Measurements from ENCODE around the gene ADAMTS20.

The ADAMTS20 gene

GRCh38 chr12:43586646-43587245, 34.7 kb upstream of the ADAMTS20 start:
- no peak overlapping the region for H3K18ac ChIP-seq (ENCODE audit: low read length)
- H3K36me3 ChIP-seq (ENCODE audit: control insufficient read depth in 1 of 2, insufficient read depth in 2 of 2, low read length in 2 of 2) = no peaks in the 10 kb centered on the region
- peaks cover 0 to 4% of the 10 kb centered on the region in 2 experiments for H3K4me1 ChIP-seq (ENCODE audit: control insufficient read depth in 1 of 2, insufficient read depth in 2 of 2, low read length in 2 of 2)
- peak; percentile 95 to 99 for DNase-seq
- H3K9me3 ChIP-seq (ENCODE audit: insufficient read depth, low read depth, low read length) = no peaks in the 10 kb centered on the region
- H2AFZ ChIP-seq (ENCODE audit: insufficient read depth, low read length, poor library complexity) = no peak overlapping the region
- peak overlapping the region; percentile 56 for H3K27ac ChIP-seq (ENCODE audit: low read depth, low read length)
- no peak overlapping the region for H4K8ac ChIP-seq (ENCODE audit: low read depth, low read length)
- no peaks in the 10 kb centered on the region for H3K79me2 ChIP-seq (ENCODE audit: control insufficient read depth, insufficient read depth, low read length, poor library complexity)
- H2BK5ac ChIP-seq (ENCODE audit: low read depth, low read length, poor library complexity) = no peak overlapping the region
- H2BK120ac ChIP-seq (ENCODE audit: insufficient read depth, low read length, poor library complexity) = no peak overlapping the region
- H4K12ac ChIP-seq (ENCODE audit: low read depth, low read length) = no peak overlapping the region
- no peak overlapping the region for H3K14ac ChIP-seq (ENCODE audit: low read length)
- H2AK5ac ChIP-seq (ENCODE audit: low read length) = no peak overlapping the region
- H3K27me3 ChIP-seq (ENCODE audit: insufficient read depth, low read length) = no peaks in the 10 kb centered on the region
- H3K79me1 ChIP-seq (ENCODE audit: low read length) = no peaks in the 10 kb centered on the region
- H3K23ac ChIP-seq (ENCODE audit: low read length) = no peak overlapping the region
- no CpG with 5 or more reads among the region's 7 CpGs for WGBS (ENCODE audit: extremely low coverage, insufficient coverage, insufficient read length)
- H4K91ac ChIP-seq (ENCODE audit: low read depth, low read length) = no peak overlapping the region
- H3K4ac ChIP-seq (ENCODE audit: low read depth, low read length) = no peak overlapping the region
- H3K4me2 ChIP-seq (ENCODE audit: low read length) = no peak overlapping the region
- H3K9ac ChIP-seq (ENCODE audit: low read length) = no peak overlapping the region
- H3K4me3 ChIP-seq (ENCODE audit: low read depth, low read length) = no peak overlapping the region
- H2BK12ac ChIP-seq (ENCODE audit: low read length) = no peak overlapping the region

- Histone ChIP-seq H3K27ac (ENCODE audit: low read depth, low read length) (peak overlapping the region; percentile 33), H3K79me2 (ENCODE audit: control insufficient read depth, insufficient read depth, low read length, poor library complexity) (no peaks in the 10 kb centered on the region), H2AFZ (ENCODE audit: insufficient read depth, low read length, poor library complexity) (no peak overlapping the region), H3K4me2 (ENCODE audit: low read length) (no peak overlapping the region), H3K18ac (ENCODE audit: low read length) (no peak overlapping the region), H2BK12ac (ENCODE audit: low read length) (no peak overlapping the region), H3K4me3 (ENCODE audit: low read depth, low read length) (no peak overlapping the region), H4K91ac (ENCODE audit: low read depth, low read length) (no peak overlapping the region), H2BK5ac (ENCODE audit: low read depth, low read length, poor library complexity) (no peak overlapping the region), H4K12ac (ENCODE audit: low read depth, low read length) (no peak overlapping the region), H3K23ac (ENCODE audit: low read length) (no peak overlapping the region), H3K36me3 (ENCODE audit: control insufficient read depth in 1 of 2, insufficient read depth in 2 of 2, low read length in 2 of 2) (no peaks in the 10 kb centered on the region), H2AK5ac (ENCODE audit: low read length) (no peak overlapping the region), H3K79me1 (ENCODE audit: low read length) (no peaks in the 10 kb centered on the region), H3K27me3 (ENCODE audit: insufficient read depth, low read length) (no peaks in the 10 kb centered on the region), H3K4ac (ENCODE audit: low read depth, low read length) (no peak overlapping the region), H4K8ac (ENCODE audit: low read depth, low read length) (no peak overlapping the region), H3K14ac (ENCODE audit: low read length) (no peak overlapping the region), H3K9ac (ENCODE audit: low read length) (no peak overlapping the region), H3K9me3 (ENCODE audit: insufficient read depth, low read depth, low read length) (no peaks in the 10 kb centered on the region), H2BK120ac (ENCODE audit: insufficient read depth, low read length, poor library complexity) (no peak overlapping the region), H3K4me1 (ENCODE audit: control insufficient read depth in 1 of 2, insufficient read depth in 2 of 2, low read length in 2 of 2) (peaks cover 0 to 4% of the 10 kb centered on the region in 2 experiments)
- no peak for DNase-seq
- no CpG with 5 or more reads among the region's 2 CpGs for WGBS (ENCODE audit: extremely low coverage, insufficient coverage, insufficient read length)
Observed at GRCh38 chr12:43585676-43586075, 33.7 kb upstream of the ADAMTS20 start.

GRCh38 chr12:43580601-43581000, 28.6 kb upstream of the ADAMTS20 start:
- Histone ChIP-seq H2AFZ (ENCODE audit: insufficient read depth, low read length, poor library complexity) (no peak overlapping the region), H3K14ac (ENCODE audit: low read length) (no peak overlapping the region), H2AK5ac (ENCODE audit: low read length) (no peak overlapping the region), H4K8ac (ENCODE audit: low read depth, low read length) (no peak overlapping the region), H3K4me2 (ENCODE audit: low read length) (no peak overlapping the region), H3K9ac (ENCODE audit: low read length) (no peak overlapping the region), H3K4me1 (ENCODE audit: control insufficient read depth in 1 of 2, insufficient read depth in 2 of 2, low read length in 2 of 2) (no peaks in the 10 kb centered on the region), H3K4me3 (ENCODE audit: low read depth, low read length) (no peak overlapping the region), H4K91ac (ENCODE audit: low read depth, low read length) (no peak overlapping the region), H3K27ac (ENCODE audit: low read depth, low read length) (no peak overlapping the region), H2BK12ac (ENCODE audit: low read length) (no peak overlapping the region), H3K4ac (ENCODE audit: low read depth, low read length) (no peak overlapping the region), H3K36me3 (ENCODE audit: control insufficient read depth in 1 of 2, insufficient read depth in 2 of 2, low read length in 2 of 2) (no peaks in the 10 kb centered on the region), H3K9me3 (ENCODE audit: insufficient read depth, low read depth, low read length) (no peaks in the 10 kb centered on the region), H3K18ac (ENCODE audit: low read length) (no peak overlapping the region), H4K12ac (ENCODE audit: low read depth, low read length) (no peak overlapping the region), H3K27me3 (ENCODE audit: insufficient read depth, low read length) (no peaks in the 10 kb centered on the region), H2BK120ac (ENCODE audit: insufficient read depth, low read length, poor library complexity) (no peak overlapping the region), H3K79me1 (ENCODE audit: low read length) (no peaks in the 10 kb centered on the region), H2BK5ac (ENCODE audit: low read depth, low read length, poor library complexity) (no peak overlapping the region), H3K79me2 (ENCODE audit: control insufficient read depth, insufficient read depth, low read length, poor library complexity) (peaks cover 2% of the 10 kb centered on the region), H3K23ac (ENCODE audit: low read length) (no peak overlapping the region)
- no CpG with 5 or more reads among the region's 5 CpGs for WGBS (ENCODE audit: extremely low coverage, insufficient coverage, insufficient read length)
- peak; percentile 25 to 75 for DNase-seq

- Histone ChIP-seq H3K36me3 (ENCODE audit: control insufficient read depth in 1 of 2, insufficient read depth in 2 of 2, low read length in 2 of 2) (no peaks in the 10 kb centered on the region), H3K4me1 (ENCODE audit: control insufficient read depth in 1 of 2, insufficient read depth in 2 of 2, low read length in 2 of 2) (no peaks in the 10 kb centered on the region), H2BK12ac (ENCODE audit: low read length) (no peak overlapping the region), H3K14ac (ENCODE audit: low read length) (no peak overlapping the region), H3K9me3 (ENCODE audit: insufficient read depth, low read depth, low read length) (no peaks in the 10 kb centered on the region), H2BK120ac (ENCODE audit: insufficient read depth, low read length, poor library complexity) (no peak overlapping the region), H3K4me3 (ENCODE audit: low read depth, low read length) (no peak overlapping the region), H4K91ac (ENCODE audit: low read depth, low read length) (no peak overlapping the region), H3K23ac (ENCODE audit: low read length) (no peak overlapping the region), H4K8ac (ENCODE audit: low read depth, low read length) (no peak overlapping the region), H3K9ac (ENCODE audit: low read length) (no peak overlapping the region), H3K4me2 (ENCODE audit: low read length) (no peak overlapping the region), H3K79me1 (ENCODE audit: low read length) (no peaks in the 10 kb centered on the region), H2AFZ (ENCODE audit: insufficient read depth, low read length, poor library complexity) (no peak overlapping the region), H2AK5ac (ENCODE audit: low read length) (no peak overlapping the region), H3K4ac (ENCODE audit: low read depth, low read length) (no peak overlapping the region), H4K12ac (ENCODE audit: low read depth, low read length) (no peak overlapping the region), H3K79me2 (ENCODE audit: control insufficient read depth, insufficient read depth, low read length, poor library complexity) (peaks cover 2% of the 10 kb centered on the region), H2BK5ac (ENCODE audit: low read depth, low read length, poor library complexity) (no peak overlapping the region), H3K27ac (ENCODE audit: low read depth, low read length) (no peak overlapping the region), H3K27me3 (ENCODE audit: insufficient read depth, low read length) (no peaks in the 10 kb centered on the region), H3K18ac (ENCODE audit: low read length) (no peak overlapping the region)
- no CpG with 5 or more reads among the region's 4 CpGs for WGBS (ENCODE audit: extremely low coverage, insufficient coverage, insufficient read length)
- DNase-seq = no peak
Observed at GRCh38 chr12:43579206-43579605, 27.2 kb upstream of the ADAMTS20 start.

All from trophoblast cell (in vitro differentiated cells and primary cell).